HepG2 (cell line): Measurements from ENCODE around the gene PEAR1.

Experiments used
- ATRX ChIP-seq: sonication (generic); formaldehyde crosslinking; IDR thresholded peaks from 2 replicates; pipeline ENCODE4 v1.4.0; 2020; ENCODE audit warnings: missing genetic modification reagents, borderline replicate concordance
- HDAC2 ChIP-seq: sonication (generic); formaldehyde crosslinking; IDR thresholded peaks from 2 replicates; pipeline ENCODE4 v1.4.0; 2020; ENCODE audit warnings: missing genetic modification reagents
- MYC ChIP-seq: sonication (generic); formaldehyde crosslinking; IDR thresholded peaks from 2 replicates; pipeline ENCODE4 v1.9.0; 2021; ENCODE audit warnings: missing genetic modification reagents, borderline replicate concordance
- POLR2AphosphoS5 ChIP-seq: IDR thresholded peaks from 2 replicates; pipeline ENCODE4 v1.6.1; 2012; ENCODE audit warnings: low read depth, low read length
- TARDBP ChIP-seq: sonication (generic); formaldehyde crosslinking; IDR thresholded peaks from 2 replicates; pipeline ENCODE4 v1.8.0; 2022; ENCODE audit warnings: mild to moderate bottlenecking, missing genetic modification reagents
- TCF7L2 ChIP-seq: IDR thresholded peaks from 2 replicates; pipeline ENCODE4 v1.6.1; 2011; ENCODE audit warnings: mild to moderate bottlenecking, low read depth, low read length, moderate library complexity
- ZMYM3 ChIP-seq: sonication (generic); formaldehyde crosslinking; IDR thresholded peaks from 2 replicates; pipeline ENCODE4 v1.5.1; 2020; ENCODE audit warnings: mild to moderate bottlenecking, missing genetic modification reagents
- TF ChIP-seq, protein P1 (sequence below): IDR thresholded peaks from 2 replicates; pipeline ENCODE4 v1.6.1; 2016; ENCODE audit warnings: control low read depth

DNA sequence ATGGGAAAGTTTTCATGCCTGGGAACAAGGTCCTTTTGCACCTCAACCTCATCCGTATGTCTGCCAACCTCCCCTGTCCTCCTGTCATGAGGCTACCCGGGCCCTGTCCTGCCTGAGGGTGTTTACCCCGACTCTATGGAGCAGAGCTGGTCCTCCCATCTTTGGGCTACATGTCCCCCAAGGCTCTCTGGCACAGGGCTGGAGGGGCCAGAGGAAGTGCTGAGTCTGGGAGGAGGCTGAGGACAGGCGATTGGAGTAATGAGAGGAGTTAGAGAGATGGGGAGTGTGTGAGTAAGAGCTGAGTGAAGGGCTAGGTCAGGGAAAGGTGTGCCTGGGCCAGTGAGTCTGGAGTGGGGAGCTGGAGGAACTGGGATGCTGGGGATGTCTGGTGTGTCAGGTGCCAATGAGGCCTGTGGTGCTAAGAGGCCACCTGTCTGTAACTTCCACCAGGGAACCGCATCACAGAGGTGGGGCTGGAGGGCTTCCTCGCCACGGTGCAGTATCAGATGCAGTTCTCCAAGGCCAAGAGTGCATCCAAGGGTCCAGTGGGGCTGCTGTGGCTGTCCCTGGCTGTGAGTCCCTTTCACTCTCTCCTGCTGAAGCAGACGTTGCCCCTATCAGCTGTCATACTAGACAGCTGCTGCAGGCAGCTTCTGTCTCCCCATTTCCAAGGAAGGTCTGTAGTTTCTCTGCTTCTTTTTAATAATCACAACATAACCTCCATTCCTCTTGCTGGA lies 38.6 kb downstream of the PEAR1 start:
- TF ChIP-seq TARDBP (CRISPR knock-in tag), result no peak
- no peak for TF ChIP-seq ATRX (CRISPR knock-in tag)
- no peak for TF ChIP-seq POLR2AphosphoS5
- no peak for TF ChIP-seq HDAC2 (CRISPR knock-in tag)
- no peak for TF ChIP-seq TCF7L2
- TF ChIP-seq, protein P1, sequence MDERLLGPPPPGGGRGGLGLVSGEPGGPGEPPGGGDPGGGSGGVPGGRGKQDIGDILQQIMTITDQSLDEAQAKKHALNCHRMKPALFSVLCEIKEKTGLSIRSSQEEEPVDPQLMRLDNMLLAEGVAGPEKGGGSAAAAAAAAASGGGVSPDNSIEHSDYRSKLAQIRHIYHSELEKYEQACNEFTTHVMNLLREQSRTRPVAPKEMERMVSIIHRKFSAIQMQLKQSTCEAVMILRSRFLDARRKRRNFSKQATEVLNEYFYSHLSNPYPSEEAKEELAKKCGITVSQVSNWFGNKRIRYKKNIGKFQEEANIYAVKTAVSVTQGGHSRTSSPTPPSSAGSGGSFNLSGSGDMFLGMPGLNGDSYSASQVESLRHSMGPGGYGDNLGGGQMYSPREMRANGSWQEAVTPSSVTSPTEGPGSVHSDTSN (CRISPR knock-in tag), result no peak
- no peak for TF ChIP-seq ZMYM3 (CRISPR knock-in tag)
- no peak for TF ChIP-seq MYC (CRISPR knock-in tag)
